ENCODE measurements around the gene NXF2.
"Not testable (repeated sequence)": the region's sequence is repeated elsewhere in the genome, so short reads cannot be mapped to it uniquely, and the experiment has no call there.

NXF2 gene

DNA sequence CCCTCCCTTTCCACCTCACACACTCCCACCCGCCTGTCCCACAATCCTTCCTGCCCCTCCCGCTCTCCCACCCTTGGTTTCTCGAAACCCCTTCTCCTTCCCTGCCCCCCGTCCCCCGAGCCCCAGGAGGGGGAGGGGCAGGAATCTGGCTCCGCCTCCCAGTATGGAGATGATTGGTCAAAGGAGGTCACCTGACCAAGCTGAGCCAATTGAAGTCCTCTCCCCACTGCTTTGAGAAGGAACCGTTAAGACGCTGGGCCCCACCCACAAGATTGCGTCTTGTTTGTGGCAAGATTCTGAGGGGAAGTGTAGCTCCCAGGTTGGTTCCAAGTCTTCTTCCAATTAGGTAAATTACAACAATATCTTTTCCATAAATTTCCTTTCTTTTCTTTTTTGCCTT, at the start of gene NXF2:
TSS of gene NXF2 (plus strand) at position 275 of the 400 bp plus-strand sequence. CDS start 59,912 bp downstream, outside the sequence.
- H3K27ac ChIP-seq = not testable (repeated sequence)

DNA sequence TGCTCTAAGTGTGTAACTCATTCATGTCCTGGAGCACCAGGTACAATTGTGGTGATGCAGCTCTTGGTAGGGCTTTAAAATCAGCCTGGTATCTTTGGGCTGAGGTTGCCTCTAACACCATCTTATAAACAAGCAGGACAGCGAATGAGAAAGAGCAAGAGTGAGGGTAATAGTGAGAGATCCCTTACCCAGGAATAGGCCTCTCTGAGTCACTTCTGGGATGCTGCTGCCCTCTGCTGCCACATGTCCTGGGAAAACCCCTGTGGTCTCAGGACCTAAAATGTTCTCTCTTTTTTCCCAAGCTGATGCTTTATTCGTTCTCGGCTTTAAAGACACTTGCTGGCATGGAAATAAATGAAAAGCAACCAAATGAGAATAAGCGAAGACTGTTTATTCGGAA, 39.0 kb upstream of the NXF2 start:
- not testable (repeated sequence) for H3K27ac ChIP-seq

More for the DNA sequence above, at the start of gene NXF2:
- H3K4me3 ChIP-seq = not testable (repeated sequence)

GRCh38 chrX:102214986-102215385, 32.0 kb upstream of the NXF2 start, which contains the start of gene TCP11X1:
Gene TCP11X1, plus strand, starts transcription at chrX:102215301.
- not testable (repeated sequence) for H3K27ac ChIP-seq, H3K4me3 ChIP-seq

More for the DNA sequence above, 39.0 kb upstream of the NXF2 start:
- not testable (repeated sequence) for H3K4me3 ChIP-seq

DNA sequence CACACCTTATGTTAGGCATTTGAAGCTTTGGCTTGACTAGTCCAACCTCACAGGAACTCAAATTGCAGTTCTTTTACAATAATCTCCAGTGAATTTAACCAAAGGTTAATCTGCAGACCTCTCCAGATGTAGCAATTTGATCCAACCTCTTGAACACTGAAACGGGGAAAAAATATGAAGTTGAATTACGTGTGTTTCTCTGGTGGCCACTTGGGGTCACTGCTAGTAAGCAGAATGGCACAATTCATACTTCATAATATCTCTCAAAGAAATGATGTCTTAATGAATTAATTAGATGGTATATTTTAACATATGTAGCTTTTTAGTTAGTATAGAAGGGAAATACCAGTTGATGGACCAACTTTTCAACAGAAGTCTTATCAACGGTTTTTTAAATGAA, 30.5 kb upstream of the NXF2 start:
- not testable (repeated sequence) for H3K27ac ChIP-seq

GRCh38 chrX:102235678-102236077, 11.3 kb upstream of the NXF2 start:
- not testable (repeated sequence) for H3K4me3 ChIP-seq, H3K27ac ChIP-seq

More for the DNA sequence above, 30.5 kb upstream of the NXF2 start:
- H3K4me3 ChIP-seq = not testable (repeated sequence)

DNA sequence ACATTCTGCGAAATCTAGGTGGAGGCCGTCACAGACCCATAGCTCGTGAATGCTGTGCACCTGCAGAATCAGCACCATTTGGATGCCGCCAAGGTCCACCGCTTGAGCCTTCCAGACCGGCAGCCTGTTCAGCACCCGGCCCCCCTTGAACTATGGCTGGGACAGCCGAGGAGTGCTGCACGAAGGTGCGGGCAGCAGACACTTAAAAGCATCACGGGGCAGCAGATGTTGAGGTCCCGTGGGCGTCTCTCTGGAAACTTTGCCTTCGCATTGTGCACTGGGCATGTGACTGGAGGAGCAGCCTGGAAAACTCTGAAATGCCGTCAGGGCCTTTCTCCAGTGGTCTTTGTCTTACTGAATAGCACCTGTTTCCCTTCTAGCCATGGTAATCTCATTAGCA, 6.7 kb upstream of the NXF2 start:
- H3K27ac ChIP-seq, H3K4me3 ChIP-seq: not testable (repeated sequence)

- H3K4me3 ChIP-seq, H3K27ac ChIP-seq: not testable (repeated sequence)
Measured at GRCh38 chrX:102272231-102272630, 25.3 kb downstream of the NXF2 start.

- no peak overlapping the region for H3K27ac ChIP-seq
Measured at GRCh38 chrX:102338162-102338561, 91.2 kb downstream of the NXF2 start.

DNA sequence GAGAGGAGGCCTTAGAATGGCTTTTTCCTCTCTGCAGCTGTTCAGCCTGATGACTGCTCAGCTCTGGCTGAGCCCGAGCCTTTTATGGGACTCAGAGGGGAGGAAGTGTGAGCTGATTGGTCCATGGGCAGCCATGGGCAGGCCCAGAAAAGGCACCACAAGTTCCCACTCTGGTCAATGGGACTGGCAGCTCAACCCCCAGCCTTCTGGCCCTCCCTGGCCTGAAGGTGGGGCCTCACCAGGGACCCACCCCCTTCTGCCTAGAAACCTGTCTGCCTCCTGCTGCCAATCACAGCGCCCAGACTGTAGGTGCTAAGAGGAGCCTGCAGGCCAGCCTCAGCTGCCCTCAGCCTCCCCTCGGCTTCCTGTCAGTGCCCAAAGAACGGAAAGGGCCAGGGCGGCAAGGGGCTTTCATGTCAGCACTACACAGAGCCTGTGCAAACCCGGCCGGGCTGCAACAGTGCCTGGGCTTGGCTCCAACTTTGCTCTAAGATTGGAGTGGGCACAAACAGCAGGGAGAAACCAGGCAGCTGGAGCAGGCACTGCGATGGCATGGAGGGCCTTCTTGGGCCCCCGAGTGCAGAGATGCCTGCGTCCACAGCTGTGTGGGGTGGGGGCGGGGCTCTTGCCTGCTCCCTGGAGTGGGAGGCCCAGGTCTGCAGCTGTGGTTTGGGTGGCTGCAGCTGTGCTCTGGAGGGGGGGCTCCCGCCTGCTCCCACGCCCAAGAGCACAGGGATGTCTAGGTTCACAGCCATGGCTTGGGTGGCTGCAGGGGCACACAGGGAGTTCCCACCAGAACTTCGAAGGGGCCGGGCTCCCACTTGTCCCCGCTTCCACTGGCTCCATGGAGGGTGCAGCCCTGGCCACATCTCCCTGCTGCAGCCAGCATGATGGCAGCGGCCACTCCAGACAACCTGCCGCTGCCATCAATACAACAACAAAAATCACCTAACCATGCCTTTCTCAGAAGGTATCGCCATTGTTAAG, 92.6 kb downstream of the NXF2 start:
- no peak overlapping the region for H3K4me3 ChIP-seq
- H3K27ac ChIP-seq = no peak overlapping the region

More at GRCh38 chrX:102338162-102338561, 91.2 kb downstream of the NXF2 start:
- no peak overlapping the region for H3K4me3 ChIP-seq

DNA sequence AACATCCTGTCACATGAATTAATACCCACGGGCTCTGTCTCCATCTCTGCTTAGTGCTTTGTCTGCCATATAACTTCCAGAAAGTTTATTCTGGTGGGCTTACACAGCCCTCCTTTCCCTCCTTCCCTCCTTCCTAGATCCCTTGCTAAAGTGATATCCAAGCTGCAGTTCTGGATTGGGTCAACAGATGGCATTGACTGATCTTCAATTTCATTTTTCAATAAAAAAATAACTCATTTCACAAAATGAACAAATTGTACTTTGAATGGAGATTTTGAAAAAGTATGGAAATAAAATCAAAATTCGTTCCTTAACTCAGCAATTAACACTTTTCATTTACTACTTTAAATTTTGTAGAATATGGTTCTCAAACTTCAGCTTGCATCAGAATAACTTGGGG, 94.9 kb downstream of the NXF2 start:
- no peak overlapping the region for H3K27ac ChIP-seq

DNA sequence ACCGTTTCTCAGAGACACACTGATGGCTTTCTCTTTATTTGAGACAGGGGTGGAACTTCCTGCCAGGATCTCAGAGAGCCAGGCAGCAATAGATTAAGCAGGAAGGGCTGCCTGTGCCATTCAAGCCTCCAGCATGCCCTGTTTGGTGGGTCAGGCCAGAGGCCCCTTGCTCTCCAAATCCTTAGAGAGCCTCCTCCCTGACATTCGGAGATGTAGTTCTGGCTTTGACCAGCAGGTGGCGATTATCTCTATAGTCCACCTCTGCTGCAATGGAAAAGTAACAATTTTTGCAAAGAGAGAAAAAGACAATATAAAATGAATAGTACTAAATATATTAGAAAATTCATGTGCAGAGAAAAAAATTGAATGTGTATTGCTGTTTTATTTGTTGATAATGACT, 98.9 kb downstream of the NXF2 start:
- no peak overlapping the region for H3K4me3 ChIP-seq
- no peak overlapping the region for H3K27ac ChIP-seq

More for the DNA sequence above, 94.9 kb downstream of the NXF2 start:
- H3K4me3 ChIP-seq = no peak overlapping the region

Data from skin epidermis (tissue), 12 donors.